Measurements from ENCODE around the gene RIMBP2.

Gene RIMBP2

DNA sequence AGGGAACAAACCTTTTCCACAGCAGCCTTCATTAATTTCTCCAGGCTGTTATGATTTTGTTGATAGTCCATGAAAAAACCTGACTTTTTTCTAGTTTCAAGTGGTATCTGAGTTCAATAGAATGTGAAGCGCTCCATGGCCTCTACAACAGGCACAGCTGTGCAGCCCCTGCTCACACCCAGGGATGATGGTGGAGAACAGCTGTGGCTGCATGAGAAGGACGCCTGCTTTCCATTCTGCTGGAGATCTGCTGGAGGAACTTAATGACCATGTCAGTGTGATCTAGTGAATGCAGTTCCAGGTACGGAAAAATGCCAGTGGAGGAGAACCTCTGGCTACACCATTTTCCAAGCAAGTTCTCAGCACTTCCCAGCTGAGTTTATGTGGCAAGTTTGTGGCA lies 297.8 kb downstream of the RIMBP2 start:
- H3K4me3 ChIP-seq (ENCODE audit: low read depth, low read length): no peak overlapping the region
- no peak for TF ChIP-seq CTCF (IDR thresholded peaks at IDR 0.05; ENCODE audit: low read depth, low read length, missing control alignments)
- in situ Hi-C loops (cut with HindIII; ENCODE audit: low sequenced_read_pairs): no loop called here
- no peak for DNase-seq (ENCODE audit: low read depth)

GRCh38 chr12:130414381-130414780 lies 301.7 kb downstream of the RIMBP2 start:
- in situ Hi-C loops (cut with HindIII; ENCODE audit: low sequenced_read_pairs): no loop called here
- no peak for DNase-seq (ENCODE audit: low read depth)
- TF ChIP-seq CTCF (IDR thresholded peaks at IDR 0.05; ENCODE audit: low read depth, low read length, missing control alignments): no peak
- H3K4me3 ChIP-seq (ENCODE audit: low read depth, low read length): no peak overlapping the region

- in situ Hi-C loops (cut with HindIII; ENCODE audit: low sequenced_read_pairs): no loop called here
- no peak for DNase-seq (ENCODE audit: low read depth)
- H3K4me3 ChIP-seq (ENCODE audit: low read depth, low read length): no peak overlapping the region
- TF ChIP-seq CTCF (IDR thresholded peaks at IDR 0.05; ENCODE audit: low read depth, low read length, missing control alignments): no peak
Observed at GRCh38 chr12:130413909-130414308, 302.2 kb downstream of the RIMBP2 start.

DNA sequence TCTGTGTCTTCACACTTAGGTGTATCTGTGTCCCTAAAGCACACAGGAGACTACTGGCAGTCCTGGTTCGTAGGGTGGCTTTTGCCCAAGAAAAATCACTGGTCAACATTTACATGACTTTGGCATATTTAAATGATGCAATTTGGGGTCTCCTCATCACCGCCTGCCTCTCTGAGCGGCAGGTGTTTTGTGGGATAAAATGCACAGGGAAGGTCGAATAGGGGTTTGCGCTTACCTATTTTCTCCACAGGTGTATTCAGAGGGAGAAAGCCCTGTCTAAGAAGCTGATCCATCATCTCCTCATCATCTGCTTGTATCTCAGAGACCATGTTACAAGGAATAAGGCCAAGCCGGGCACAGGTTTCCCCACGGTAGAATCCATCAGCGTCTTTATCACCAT lies 303.7 kb downstream of the RIMBP2 start:
- DNase-seq (ENCODE audit: low read depth): no peak
- no peak overlapping the region for H3K4me3 ChIP-seq (ENCODE audit: low read depth, low read length)
- in situ Hi-C loops (cut with HindIII; ENCODE audit: low sequenced_read_pairs): no loop called here
- no peak for TF ChIP-seq CTCF (IDR thresholded peaks at IDR 0.05; ENCODE audit: low read depth, low read length, missing control alignments)

DNA sequence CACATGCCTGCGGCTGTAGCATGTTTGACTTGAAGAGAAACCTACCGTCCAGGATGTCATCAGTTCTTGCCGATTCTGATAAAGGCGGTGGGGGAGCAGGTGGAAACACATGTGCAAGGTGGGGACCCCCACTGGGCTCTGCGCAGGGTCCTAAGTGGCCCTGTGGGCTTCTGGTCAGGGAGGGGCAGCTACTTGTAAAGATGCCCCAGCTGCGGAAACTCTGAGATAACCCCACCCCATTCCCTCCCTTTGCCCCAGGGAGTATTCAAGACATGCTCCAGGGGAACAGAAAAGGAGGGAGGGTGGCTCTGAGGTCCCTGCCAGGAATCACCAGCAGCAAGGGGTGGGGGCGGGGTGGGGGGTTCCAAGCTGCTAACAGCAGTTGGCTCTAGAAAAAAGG lies 310.8 kb downstream of the RIMBP2 start:
- H3K4me3 ChIP-seq (ENCODE audit: low read depth, low read length): no peak overlapping the region
- no peak for TF ChIP-seq CTCF (IDR thresholded peaks at IDR 0.05; ENCODE audit: low read depth, low read length, missing control alignments)
- in situ Hi-C loops (cut with HindIII; ENCODE audit: low sequenced_read_pairs): no loop called here
- DNase-seq (ENCODE audit: low read depth): no peak

GRCh38 chr12:130401703-130402102 lies 314.4 kb downstream of the RIMBP2 start:
- no peak for DNase-seq (ENCODE audit: low read depth)

More at GRCh38 chr12:130401703-130402102, 314.4 kb downstream of the RIMBP2 start:
- H3K4me3 ChIP-seq (ENCODE audit: low read depth, low read length): no peak overlapping the region
- TF ChIP-seq CTCF (IDR thresholded peaks at IDR 0.05; ENCODE audit: low read depth, low read length, missing control alignments): no peak
- in situ Hi-C loops (cut with HindIII; ENCODE audit: low sequenced_read_pairs): no loop called here
